Panc1 (cell line): ENCODE data around the gene PDE8B.

Experiments used
- CTCF ChIP-seq: fragments of 450-650 bp; IDR thresholded peaks from 2 replicates; pipeline ENCODE4 v1.5.1; 2017; ENCODE audit warnings: mild to moderate bottlenecking
- POLR2AphosphoS5 ChIP-seq: IDR thresholded peaks from 2 replicates; pipeline ENCODE4 v1.6.1; 2012; ENCODE audit warnings: mild to moderate bottlenecking, low read depth, low read length, moderate library complexity
- REST ChIP-seq, 2 experiments: IDR thresholded peaks; 2 replicates each; pipeline ENCODE4 v1.6.1; 2011 to 2012; ENCODE audit warnings: low read depth in 2 of 2, control low read depth in 1 of 2, low read length in 1 of 2, mild to moderate bottlenecking in 1 of 2, moderate library complexity in 1 of 2; ENCODE audit not compliant: insufficient read depth in 1 of 2
- SIN3A ChIP-seq: IDR thresholded peaks from 2 replicates; pipeline ENCODE4 v1.6.1; 2012; ENCODE audit warnings: low read depth, mild to moderate bottlenecking, low read length, moderate library complexity, borderline replicate concordance; ENCODE audit not compliant: insufficient read depth

GRCh38 chr5:77230727-77231470 lies 20.4 kb downstream of the PDE8B start:
- TF ChIP-seq CTCF (peak; percentile 18; the same call in 1 of the 2 replicates), SIN3A (no peak), POLR2AphosphoS5 (no peak), REST (IDR thresholded peaks at IDR 0.05; ENCODE audit: insufficient read depth in 1 of 2, low read depth in 2 of 2, low read length in 1 of 2) (no peak)
